Right renal pelvis (tissue), 4 donors: ENCODE data around the gene DTX3L. TPM values are rescaled to one million over a fixed set of nuclear protein-coding genes. Genes with fewer than 3 reads are reported as not detected.

ENCODE experiments used
- DNase-seq, 4 donors: peaks; one replicate each; pipeline ENCODE4 v3.0.0-alpha.2; 2013; ENCODE audit warnings: low read depth in 4 of 4, low spot score in 3 of 4, missing footprints in 1 of 4
- polyA plus RNA-seq, 4 donors: library from polyadenylated mRNA; unstranded; fragments of 120-200 nt; gene quantifications; one replicate each; pipeline ENCODE4 v1.2.1, GENCODE V29; 2013; ENCODE audit not compliant: insufficient read length in 4 of 4

Gene DTX3L
- polyA plus RNA-seq, 4 donors, result 11.1 to 16.9 (median 15.1) TPM

DNA sequence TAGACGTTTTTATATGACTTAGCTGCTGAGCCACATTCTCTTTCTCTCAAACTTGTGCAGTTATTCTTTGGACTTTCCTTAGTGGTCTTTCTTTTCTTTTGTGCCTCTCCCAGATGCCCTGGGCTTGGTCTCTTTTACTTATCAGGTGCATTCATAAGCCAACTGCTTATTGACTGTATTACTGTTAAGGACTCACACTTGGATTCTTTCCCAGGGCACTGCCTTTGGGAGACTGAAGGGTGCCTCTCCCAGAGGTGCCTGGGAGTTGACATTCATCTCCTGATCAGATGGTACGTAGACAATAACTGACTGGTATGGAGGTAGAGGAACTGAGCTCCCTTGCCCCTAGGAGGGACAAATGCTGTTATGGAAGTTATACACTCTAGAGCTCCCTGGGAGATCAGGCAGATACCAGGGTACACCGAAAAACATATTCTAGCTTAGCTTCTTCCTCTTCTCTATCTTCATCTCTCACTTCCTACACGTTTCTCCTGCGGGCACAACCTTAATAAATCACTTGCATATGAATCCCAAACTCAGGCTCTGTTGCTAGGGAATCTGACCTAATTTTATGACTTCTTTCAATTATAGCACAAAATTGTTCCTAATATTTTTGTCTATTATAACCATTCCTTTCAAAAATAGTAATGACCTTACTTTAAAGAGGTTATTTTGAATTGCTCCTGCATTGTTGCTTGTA, 38.0 kb downstream of the DTX3L start:
- DNase-seq, result no peak

GRCh38 chr3:122603056-122603455, 38.9 kb downstream of the DTX3L start:
- no peak for DNase-seq

DNA sequence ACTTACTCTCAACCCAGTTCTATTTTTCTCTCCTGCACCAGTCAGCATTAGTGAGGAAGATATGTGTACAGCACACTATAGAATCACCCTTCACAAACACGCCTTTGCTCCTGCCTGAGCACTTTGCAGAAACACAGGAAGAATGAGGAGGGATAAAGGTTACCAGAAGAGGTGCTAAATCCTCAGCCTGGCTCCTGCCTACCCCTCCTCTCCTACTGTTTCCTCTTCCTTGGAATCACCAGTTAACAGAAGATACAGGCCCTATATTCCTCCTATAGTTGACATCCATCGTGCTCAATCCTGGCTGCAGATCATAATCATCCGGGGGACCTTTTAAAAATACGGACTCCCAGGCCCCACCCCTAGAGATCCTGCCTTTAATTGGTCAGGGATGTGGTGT, 42.2 kb downstream of the DTX3L start:
- DNase-seq, result no peak

DNA sequence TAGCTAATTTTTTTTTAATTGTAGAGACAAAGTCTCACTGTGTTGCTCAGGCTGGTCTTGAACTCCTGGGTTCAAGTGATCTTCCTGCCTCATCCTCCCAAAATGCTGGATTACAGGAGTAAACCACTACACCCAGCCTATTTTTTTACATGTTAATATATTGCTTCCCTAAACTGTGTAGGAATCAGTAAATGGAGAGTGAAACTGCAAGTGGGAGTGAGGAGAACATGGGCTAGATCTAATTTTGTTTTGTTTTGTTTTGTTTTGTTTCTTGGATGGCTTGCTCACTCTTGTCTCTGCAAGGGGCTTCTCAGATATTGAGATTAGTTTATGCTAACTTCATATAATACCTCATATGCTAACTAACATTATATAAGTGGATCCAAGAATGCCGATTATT, 44.8 kb downstream of the DTX3L start:
- DNase-seq, result no peak

DNA sequence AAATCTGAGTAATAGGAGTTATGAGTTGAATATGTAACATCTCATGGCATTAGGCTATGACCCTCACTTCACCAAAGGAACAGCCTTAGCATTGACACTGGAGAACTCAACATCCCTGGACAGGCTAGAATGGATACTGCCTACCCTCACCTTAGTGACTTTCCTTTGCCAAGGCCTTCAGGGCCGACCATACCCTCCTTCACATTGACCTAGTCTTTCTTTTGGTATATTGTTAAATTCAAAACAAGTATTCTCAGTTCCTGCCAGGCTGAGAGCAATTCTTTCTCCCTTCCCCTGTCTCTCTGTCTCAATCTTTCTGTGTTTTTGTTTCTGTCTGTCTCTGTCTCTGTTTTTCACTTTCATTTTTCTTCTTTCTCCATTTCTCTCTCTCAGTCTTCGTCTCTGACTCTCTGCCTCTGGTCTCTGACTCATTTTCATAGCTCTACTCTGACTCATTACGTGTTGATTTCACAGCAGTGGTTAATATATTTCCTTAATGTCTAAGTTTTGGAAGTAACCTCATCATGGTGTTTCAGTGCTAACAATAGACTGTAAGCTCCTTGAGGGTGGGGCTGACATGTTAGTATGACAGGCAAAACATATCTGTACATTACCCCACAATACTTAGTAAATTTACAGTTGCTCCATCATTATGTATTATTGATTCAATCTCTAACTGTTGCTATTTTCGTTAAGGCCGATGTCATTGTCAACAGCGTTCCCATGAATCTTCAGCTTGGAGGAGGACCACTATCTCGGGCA, 45.8 kb downstream of the DTX3L start:
- no peak for DNase-seq

DNA sequence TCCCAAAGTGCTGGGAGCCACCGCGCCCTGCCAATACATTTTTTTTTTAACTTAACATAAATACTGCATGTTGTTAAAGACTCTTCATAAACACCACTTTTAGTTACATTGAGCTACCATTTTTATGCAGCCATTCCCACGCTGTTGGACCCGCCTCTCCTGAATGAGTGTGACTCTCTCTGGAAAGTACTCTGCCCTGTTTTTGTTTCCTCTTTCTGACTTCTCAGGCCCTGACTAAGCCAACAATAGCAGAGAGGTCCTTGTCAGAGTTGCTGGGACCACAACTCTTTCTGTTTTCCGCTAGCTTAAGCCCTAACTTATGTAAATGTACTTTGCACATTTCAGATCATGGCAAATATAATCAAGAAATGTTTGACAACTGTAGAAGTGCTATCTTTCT, 48.6 kb downstream of the DTX3L start:
- no peak for DNase-seq

DNA sequence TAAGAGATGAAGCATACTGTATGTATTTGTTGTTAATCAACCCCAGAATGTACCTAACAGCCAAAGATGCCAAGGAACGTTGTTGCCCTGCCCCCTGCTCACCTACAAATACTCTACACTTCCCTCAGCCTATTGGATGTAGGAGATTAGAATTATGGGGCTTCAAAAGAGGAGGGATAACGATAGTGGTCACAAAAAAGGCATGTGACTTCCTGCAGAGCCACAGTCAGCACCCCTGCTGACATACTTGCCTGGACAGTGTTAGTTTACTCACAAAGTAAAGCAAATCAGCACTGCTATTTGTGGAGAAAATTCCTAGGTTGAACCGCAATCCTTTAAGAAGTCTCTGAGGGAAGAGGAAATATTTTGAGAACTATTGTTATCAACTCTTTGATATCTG, 51.2 kb downstream of the DTX3L start:
- no peak for DNase-seq

GRCh38 chr3:122618614-122619013, 54.5 kb downstream of the DTX3L start:
- DNase-seq, result no peak

- DNase-seq, result no peak
Observed at GRCh38 chr3:122619040-122619439, 54.9 kb downstream of the DTX3L start.

- no peak for DNase-seq
Observed at GRCh38 chr3:122620399-122620798, 56.3 kb downstream of the DTX3L start.

- DNase-seq, result no peak
Observed at GRCh38 chr3:122621112-122621511, 57.0 kb downstream of the DTX3L start.

- no peak for DNase-seq
Observed at GRCh38 chr3:122623031-122623829, 59.1 kb downstream of the DTX3L start.

Other genes starting within 250 kb of the DTX3L start
- gene CSTA, start 239.1 kb upstream of the DTX3L start, polyA plus RNA-seq, result under 1 TPM; 0.56 to 0.91 (median 0.66) TPM
- gene MIX23, start 181.1 kb upstream of the DTX3L start, polyA plus RNA-seq, result 10 to 100 TPM; 49.3 to 70.0 (median 65.3) TPM
- 10 to 100 TPM; 74.5 to 78.5 (median 75.6) TPM for gene FAM162A, start 180.2 kb upstream of the DTX3L start, polyA plus RNA-seq
- gene WDR5B, start 148.3 kb upstream of the DTX3L start, polyA plus RNA-seq, result 10 to 100 TPM in 3 of 4 donors, 1 to 10 TPM in 1; 8.9 to 12.0 (median 11.3) TPM
- gene KPNA1, start 49.4 kb upstream of the DTX3L start, polyA plus RNA-seq, result 10 to 100 TPM; 39.9 to 57.8 (median 52.4) TPM
- gene PARP9, start within 50 bp of the DTX3L start, polyA plus RNA-seq, result 10 to 100 TPM; 12.6 to 18.6 (median 17.6) TPM
- under 1 TPM; 0.21 to 0.36 (median 0.28) TPM for gene PARP15, start 13.3 kb downstream of the DTX3L start, polyA plus RNA-seq
- 10 to 100 TPM; 19.2 to 30.8 (median 23.1) TPM for gene PARP14, start 116.5 kb downstream of the DTX3L start, polyA plus RNA-seq
- gene HSPBAP1, start 229.5 kb downstream of the DTX3L start, polyA plus RNA-seq, result 10 to 100 TPM; 10.3 to 13.5 (median 11.1) TPM
- 10 to 100 TPM; 15.3 to 16.5 (median 15.9) TPM for gene SLC49A4, start 230.7 kb downstream of the DTX3L start, polyA plus RNA-seq